Heart left ventricle (tissue), 16 donors: Measurements from ENCODE around the gene NSG1. TPM values are rescaled to one million over a fixed set of nuclear protein-coding genes. Genes with fewer than 3 reads are reported as not detected.
"Not testable (repeated sequence)": the region's sequence is repeated elsewhere in the genome, so short reads cannot be mapped to it uniquely, and the experiment has no call there.

Source experiments
- ATAC-seq, 4 donors: fragments of 200-7000 bp; cut with Tn5 transposase; one replicate each; pipeline ENCODE4 v1.9.1; 2020 to 2022; ENCODE audit warnings: moderate library complexity in 4 of 4, mild to moderate bottlenecking in 3 of 4, moderate number of reproducible peaks in 1 of 4
- DNase-seq, 5 donors: peaks; one replicate each; pipeline ENCODE4 v3.0.0-alpha.2; 2020
- H3K27ac ChIP-seq, 12 donors: fragments of 200-600 bp; sonication (generic) in 4 of 12; one replicate each; pipeline versions ENCODE4 v1.5.0 to v1.8.0; 2016 to 2022; ENCODE audit warnings: mild to moderate bottlenecking in 2 of 12
- H3K27me3 ChIP-seq, 9 donors: fragments of 200-600 bp; sonication (generic) in 2 of 9; one replicate each; pipeline versions ENCODE4 v1.5.1 to v1.8.0; 2016 to 2022; ENCODE audit warnings: mild to moderate bottlenecking in 3 of 9
- H3K36me3 ChIP-seq, 9 donors: fragments of 200-600 bp; sonication (generic) in 2 of 9; one replicate each; pipeline versions ENCODE4 v1.5.0 to v1.8.0; 2018 to 2022; ENCODE audit warnings: mild to moderate bottlenecking in 2 of 9
- H3K4me1 ChIP-seq, 12 donors: fragments of 200-600 bp; sonication (generic) in 4 of 12; one replicate each; pipeline versions ENCODE4 v1.5.0 to v1.8.0; 2016 to 2022; ENCODE audit warnings: mild to moderate bottlenecking in 3 of 12
- H3K4me3 ChIP-seq, 12 donors: fragments of 200-600 bp; sonication (generic) in 4 of 12; one replicate each; pipeline versions ENCODE4 v1.5.0 to v1.8.0; 2017 to 2022; ENCODE audit warnings: mild to moderate bottlenecking in 9 of 12, moderate library complexity in 4 of 12
- H3K9me3 ChIP-seq, 12 donors: fragments of 200-600 bp; sonication (generic) in 4 of 12; one replicate each; pipeline versions ENCODE4 v1.5.0 to v1.8.0; 2016 to 2022; ENCODE audit warnings: mild to moderate bottlenecking in 1 of 12
- CTCF ChIP-seq, 12 donors: fragments of 200-600 bp; sonication (generic) in 4 of 12; IDR thresholded peaks; one replicate each; pipeline versions ENCODE4 v1.5.0 to v1.8.0; 2018 to 2022; ENCODE audit warnings: antibody characterized with exemption in 12 of 12, mild to moderate bottlenecking in 5 of 12
- POLR2A ChIP-seq, 2 donors: fragments of 450-650 bp; IDR thresholded peaks; one replicate each; pipeline ENCODE4 v1.6.1; 2017; ENCODE audit warnings: antibody characterized with exemption in 2 of 2, mild to moderate bottlenecking in 2 of 2, moderate library complexity in 2 of 2
- WGBS, 4 donors: extraction: QIAGEN DNeasy Blood & Tissue Kit in 2 of 4; methylation state at CpG; one replicate each; pipeline versions ENCODE4 v1.1.5 to v1.1.7; 2013 to 2018; 5-methylcytosine and 5-hydroxymethylcytosine counted together
- intact Hi-C, 10 donors: fragments of 100-400 bp; cut with DNase I; formaldehyde crosslinking; loops; one replicate each; pipeline versions ENCODE4 v1.11.1 to v1.14.2; 2022
- polyA plus RNA-seq, 2 donors: library from polyadenylated mRNA; stranded (reverse); fragments of 200-250 nt; gene quantifications; one replicate each; pipeline ENCODE4 v1.2.3, GENCODE V29; 2013
- total RNA-seq, 9 donors: library from RNA; depleted of rRNA in 2 of 9; stranded (reverse); fragments of >200 nt in 2 of 9; fragmentation: NEBNext Ultra II Directional in 3 of 9; extraction: Animal tissue kit (Norgen Biotek cat#: 25700) in 3 of 9; gene quantifications; one replicate each; pipeline versions ENCODE4 v1.1.0 to v1.2.4, GENCODE V29; 2016 to 2023
- donor health status: ischemic (EF 13 %, LVEDD 7.1; RV severe dilation, severe dysfunction).
- donor health status: healthy with polysubstance abuse.
- donor health status: DM: no; HTN: yes; CAD: no.
- donor health status: DM: no; HTN: no; CAD: no.
- donor health status: ischemic (EF 25% LVEDD 6.9; RV normal size, moderate dysfunction).
- donor health status: ischemic (EF 25% LVEDD 5.7; RV mildly dilated, moderate dysfunction).
- donor health status: healthy.
- donor health status: DM: yes; HTN: yes; CAD: no.
- donor health status: ischemic (EF 35%, LVEDD 5.7; RV mildly dilated, moderate dysfunction).
- donor health status: nonischemic (EF 11% LVEDD 7.7; RV severe dilation, severe dysfunction).
- donor health status: DM: yes; HTN: yes; CAD: no.
- donor health status: PGD.
- donor health status: ischemic (EF 29% LVEDD 5.4; RV normal size, mild dysfunction).
- donor health status: nonischemic (EF 23%, LVEDD 6.1; RV moderate dilation, normal function).

NSG1 gene
- total and polyA plus RNA-seq, 11 donors: 2.1 to 19.7 (median 3.4) TPM

- ATAC-seq (no peak), DNase-seq (no peak)
- Histone ChIP-seq H3K4me1 (peaks cover 0 to 9% (median 0%) of the 10 kb centered on the region in 12 donors), H3K9me3 (no peaks in the 10 kb centered on the region), H3K27ac (no peak overlapping the region), H3K4me3 (no peak overlapping the region), H3K27me3 (peaks cover 0 to 6% (median 0%) of the 10 kb centered on the region in 9 donors), H3K36me3 (no peaks in the 10 kb centered on the region)
- intact Hi-C loops: no loop called here
- TF ChIP-seq CTCF (IDR thresholded peaks at IDR 0.05) (no peak), POLR2A (IDR thresholded peaks at IDR 0.05) (no peak)
- WGBS, 4 donors: 90 to 91% (median 91%) methylated on average over 9 of the region's 9 CpGs
Observed at GRCh38 chr4:4341861-4342650, 44.8 kb upstream of the NSG1 start.

GRCh38 chr4:4343038-4343437, 43.9 kb upstream of the NSG1 start:
- intact Hi-C loops: no loop called here

DNA sequence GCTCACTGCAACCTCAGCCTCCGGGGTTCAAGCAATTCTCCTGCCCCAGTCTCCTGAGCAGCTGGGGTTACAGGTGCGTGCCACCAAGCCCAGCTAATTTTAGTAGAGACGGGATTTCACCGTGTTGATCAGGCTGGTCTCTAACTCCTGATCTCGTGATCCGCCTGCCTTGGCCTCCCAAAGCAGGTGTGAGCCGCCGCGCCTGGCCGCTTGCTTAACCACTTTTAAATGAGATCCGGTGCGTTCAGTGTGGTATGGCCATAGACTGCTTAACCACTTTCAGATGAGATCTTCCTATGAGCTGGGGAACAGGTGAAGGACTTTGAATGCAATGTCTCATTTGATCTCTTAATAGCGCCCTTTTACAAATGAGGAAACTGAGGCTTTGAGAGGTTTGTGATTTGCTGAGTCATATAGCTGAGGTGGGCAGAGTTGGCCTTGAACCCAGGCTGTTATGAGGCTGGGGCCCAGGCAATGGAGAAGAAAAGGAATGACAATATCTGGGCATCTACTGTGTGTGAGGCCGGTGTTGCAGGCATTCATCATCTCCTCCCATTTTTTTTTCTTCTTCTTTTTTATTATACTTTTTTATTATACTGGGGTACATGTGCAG, 41.9 kb upstream of the NSG1 start:
- H3K4me3 ChIP-seq: no peak overlapping the region
- WGBS, 4 donors: 88 to 94% (median 92%) methylated on average over 14 of the region's 14 CpGs
- no peaks in the 10 kb centered on the region for H3K36me3 ChIP-seq
- DNase-seq (no peak), ATAC-seq (no peak)
- intact Hi-C loops: no loop called here
- H3K27ac ChIP-seq: no peak overlapping the region
- H3K9me3 ChIP-seq: no peaks in the 10 kb centered on the region
- TF ChIP-seq POLR2A (IDR thresholded peaks at IDR 0.05): no peak
- TF ChIP-seq CTCF (IDR thresholded peaks at IDR 0.05): no peak
- peaks cover 0 to under 1% (median 0%) of the 10 kb centered on the region in 12 donors for H3K4me1 ChIP-seq
- H3K27me3 ChIP-seq: no peaks in the 10 kb centered on the region

More at GRCh38 chr4:4343038-4343437, 43.9 kb upstream of the NSG1 start:
- WGBS, 4 donors: 68 to 83% (median 70%) methylated on average over 5 of the region's 5 CpGs
- Histone ChIP-seq H3K36me3 (no peaks in the 10 kb centered on the region), H3K9me3 (no peaks in the 10 kb centered on the region), H3K4me1 (peaks cover 0 to 9% (median 0%) of the 10 kb centered on the region in 12 donors), H3K4me3 (no peak overlapping the region), H3K27ac (no peak overlapping the region), H3K27me3 (no peaks in the 10 kb centered on the region)
- TF ChIP-seq POLR2A (IDR thresholded peaks at IDR 0.05) (no peak), CTCF (IDR thresholded peaks at IDR 0.05) (no peak)
- ATAC-seq: no peak
- no peak for DNase-seq

GRCh38 chr4:4347585-4347984, 39.3 kb upstream of the NSG1 start:
- DNase-seq: no peak
- Histone ChIP-seq H3K4me3 (no peak overlapping the region), H3K4me1 (no peaks in the 10 kb centered on the region), H3K27ac (no peak overlapping the region), H3K36me3 (no peaks in the 10 kb centered on the region), H3K9me3 (no peaks in the 10 kb centered on the region), H3K27me3 (no peaks in the 10 kb centered on the region)
- intact Hi-C loops: no loop called here
- WGBS, 4 donors: 15 to 39% (median 20%) methylated on average over 1 of the region's 1 CpG
- no peak for ATAC-seq
- TF ChIP-seq CTCF (IDR thresholded peaks at IDR 0.05): no peak
- TF ChIP-seq POLR2A (IDR thresholded peaks at IDR 0.05): no peak

GRCh38 chr4:4348585-4348984, 38.3 kb upstream of the NSG1 start:
- WGBS, 4 donors: 71 to 81% (median 79%) methylated on average over 7 to 9 of the region's 9 CpGs
- ATAC-seq, H3K27ac ChIP-seq, intact Hi-C loops, H3K4me1 ChIP-seq, H3K27me3 ChIP-seq, DNase-seq, H3K4me3 ChIP-seq, H3K9me3 ChIP-seq, H3K36me3 ChIP-seq: not testable (repeated sequence)
